Endothelial cell (in vitro differentiated cells): Measurements from ENCODE around the gene DSCAML1. TPM values are rescaled to one million over a fixed set of nuclear protein-coding genes. Genes with fewer than 3 reads are reported as not detected.

ENCODE experiments used
- DNase-seq: peaks from one replicate; pipeline ENCODE4 v3.0.0; 2021; ENCODE audit warnings: low spot score
- H3K27ac Mint-ChIP-seq: one replicate; pipeline ENCODE4 v1.8.0; 2021; ENCODE audit warnings: mixed read lengths, inconsistent platforms; ENCODE audit not compliant: unreplicated experiment
- H3K27me3 Mint-ChIP-seq: one replicate; pipeline ENCODE4 v1.8.0; 2021; ENCODE audit warnings: mild to moderate bottlenecking, moderate library complexity, mixed read lengths, inconsistent platforms; ENCODE audit not compliant: unreplicated experiment
- H3K36me3 Mint-ChIP-seq: one replicate; pipeline ENCODE4 v1.8.0; 2021; ENCODE audit warnings: mild to moderate bottlenecking, low read depth, mixed read lengths, inconsistent platforms; ENCODE audit not compliant: unreplicated experiment
- H3K4me1 Mint-ChIP-seq: one replicate; pipeline ENCODE4 v1.8.0; 2021; ENCODE audit warnings: mild to moderate bottlenecking, mixed read lengths, inconsistent platforms; ENCODE audit not compliant: unreplicated experiment
- H3K4me3 Mint-ChIP-seq: one replicate; pipeline ENCODE4 v1.8.0; 2021; ENCODE audit warnings: mild to moderate bottlenecking, mixed read lengths, inconsistent platforms; ENCODE audit not compliant: unreplicated experiment
- H3K9me3 Mint-ChIP-seq: one replicate; pipeline ENCODE4 v1.8.0; 2021; ENCODE audit warnings: mixed read lengths, inconsistent platforms; ENCODE audit not compliant: unreplicated experiment
- total RNA-seq: library from RNA; stranded (reverse); fragmentation: NEBNext Ultra II Directional; extraction: Animal tissue kit (Norgen Biotek cat#: 25700); gene quantifications from one replicate; pipeline ENCODE4 v1.2.1, GENCODE V29; 2021; ENCODE audit not compliant: unreplicated experiment
- TF ChIP-seq, protein P1 (sequence below): fragments of 200-600 bp; sonication (generic); IDR thresholded peaks from one replicate; pipeline ENCODE4 v1.5.0; 2021; ENCODE audit warnings: antibody characterized with exemption; ENCODE audit not compliant: unreplicated experiment

Gene DSCAML1
- total RNA-seq, 1 donor from 2014 or later = 3.8 TPM

DNA sequence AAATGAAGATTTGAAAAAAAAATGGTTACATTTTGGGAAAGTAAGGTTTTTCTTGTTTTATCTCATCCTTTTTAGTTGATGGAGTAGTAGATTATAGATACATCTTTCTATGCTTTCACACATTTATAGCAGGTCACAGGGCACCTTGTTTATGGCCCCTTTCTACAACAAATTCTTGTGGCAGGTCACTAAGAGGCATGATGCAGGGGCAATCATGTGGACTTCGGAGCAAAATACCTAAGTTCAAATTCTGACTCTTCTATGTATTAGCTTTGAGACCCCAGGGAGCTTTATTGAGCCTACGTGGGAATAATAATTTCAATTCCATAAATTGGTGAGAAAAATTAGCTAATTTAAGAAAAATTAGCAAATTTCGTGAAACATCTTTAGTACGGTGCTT, 177.4 kb downstream of the DSCAML1 start:
- H3K4me1 Mint-ChIP-seq = no peaks in the 10 kb centered on the region
- no peak for DNase-seq
- H3K27ac Mint-ChIP-seq = no peak overlapping the region
- H3K9me3 Mint-ChIP-seq = no peaks in the 10 kb centered on the region
- no peak overlapping the region for H3K4me3 Mint-ChIP-seq
- TF ChIP-seq, protein P1, sequence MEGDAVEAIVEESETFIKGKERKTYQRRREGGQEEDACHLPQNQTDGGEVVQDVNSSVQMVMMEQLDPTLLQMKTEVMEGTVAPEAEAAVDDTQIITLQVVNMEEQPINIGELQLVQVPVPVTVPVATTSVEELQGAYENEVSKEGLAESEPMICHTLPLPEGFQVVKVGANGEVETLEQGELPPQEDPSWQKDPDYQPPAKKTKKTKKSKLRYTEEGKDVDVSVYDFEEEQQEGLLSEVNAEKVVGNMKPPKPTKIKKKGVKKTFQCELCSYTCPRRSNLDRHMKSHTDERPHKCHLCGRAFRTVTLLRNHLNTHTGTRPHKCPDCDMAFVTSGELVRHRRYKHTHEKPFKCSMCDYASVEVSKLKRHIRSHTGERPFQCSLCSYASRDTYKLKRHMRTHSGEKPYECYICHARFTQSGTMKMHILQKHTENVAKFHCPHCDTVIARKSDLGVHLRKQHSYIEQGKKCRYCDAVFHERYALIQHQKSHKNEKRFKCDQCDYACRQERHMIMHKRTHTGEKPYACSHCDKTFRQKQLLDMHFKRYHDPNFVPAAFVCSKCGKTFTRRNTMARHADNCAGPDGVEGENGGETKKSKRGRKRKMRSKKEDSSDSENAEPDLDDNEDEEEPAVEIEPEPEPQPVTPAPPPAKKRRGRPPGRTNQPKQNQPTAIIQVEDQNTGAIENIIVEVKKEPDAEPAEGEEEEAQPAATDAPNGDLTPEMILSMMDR = no peak
- peaks cover 2% of the 10 kb centered on the region for H3K27me3 Mint-ChIP-seq
- H3K36me3 Mint-ChIP-seq = no peaks in the 10 kb centered on the region

DNA sequence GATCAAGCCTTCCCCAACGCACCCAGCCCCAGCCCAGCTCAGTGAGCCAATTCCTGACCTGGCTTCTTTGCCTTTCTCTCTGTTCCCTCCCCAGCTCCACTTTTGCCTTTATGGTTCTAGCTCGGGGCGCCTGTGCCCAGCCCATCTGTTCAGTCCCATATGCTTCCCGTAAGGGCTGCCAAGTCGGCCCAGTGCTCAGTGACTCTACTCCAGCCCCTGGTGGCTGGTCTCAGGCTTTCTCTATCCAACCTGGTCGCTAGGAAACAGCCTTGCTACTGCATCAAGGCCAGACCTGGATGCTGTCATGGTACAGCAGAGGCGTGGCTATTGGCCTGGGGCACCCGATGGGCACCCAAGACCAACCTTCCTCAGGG, 178.0 kb downstream of the DSCAML1 start:
- TF ChIP-seq, protein P1 = peak; percentile 24
- peak; percentile 14 for DNase-seq
- no peaks in the 10 kb centered on the region for H3K4me1 Mint-ChIP-seq
- H3K27ac Mint-ChIP-seq = no peak overlapping the region
- H3K27me3 Mint-ChIP-seq = peaks cover 2% of the 10 kb centered on the region
- H3K4me3 Mint-ChIP-seq = no peak overlapping the region
- H3K9me3 Mint-ChIP-seq = no peaks in the 10 kb centered on the region
- no peaks in the 10 kb centered on the region for H3K36me3 Mint-ChIP-seq

DNA sequence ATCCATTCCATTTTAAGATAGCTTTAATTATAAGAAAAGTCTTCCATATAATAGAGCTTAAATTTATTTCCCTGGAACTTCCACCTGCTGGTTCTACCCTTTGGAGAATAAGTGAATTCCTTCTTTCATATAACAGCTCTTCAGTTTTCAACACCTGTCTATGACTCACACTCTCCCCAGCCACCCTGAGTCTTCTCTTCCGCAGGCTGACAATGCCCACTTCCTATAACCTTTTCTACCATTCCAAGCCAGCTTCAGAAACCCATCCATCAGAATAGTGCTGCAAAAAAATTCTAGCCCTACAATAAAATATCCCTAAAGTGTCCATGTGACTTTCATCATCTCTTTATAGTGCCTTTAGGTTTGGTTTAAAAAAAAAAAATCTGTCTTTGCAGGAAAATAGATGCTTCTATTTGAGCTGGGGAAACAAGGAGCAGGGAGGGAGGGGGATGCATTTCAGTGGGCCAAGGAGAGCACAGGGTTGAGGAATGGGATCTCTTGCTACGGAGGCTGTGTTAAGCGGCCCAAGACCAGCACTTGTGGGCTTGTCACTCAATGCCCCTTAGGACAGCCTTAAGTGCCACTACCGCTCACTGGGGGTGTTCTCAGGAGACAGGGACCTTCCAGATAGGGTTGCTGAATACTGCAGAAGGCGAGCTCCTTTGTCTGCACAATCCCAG, 178.6 kb downstream of the DSCAML1 start:
- no peaks in the 10 kb centered on the region for H3K36me3 Mint-ChIP-seq
- no peaks in the 10 kb centered on the region for H3K4me1 Mint-ChIP-seq
- DNase-seq = no peak
- no peak overlapping the region for H3K4me3 Mint-ChIP-seq
- TF ChIP-seq, protein P1 = no peak
- no peaks in the 10 kb centered on the region for H3K9me3 Mint-ChIP-seq
- no peak overlapping the region for H3K27ac Mint-ChIP-seq
- peaks cover 2% of the 10 kb centered on the region for H3K27me3 Mint-ChIP-seq

DNA sequence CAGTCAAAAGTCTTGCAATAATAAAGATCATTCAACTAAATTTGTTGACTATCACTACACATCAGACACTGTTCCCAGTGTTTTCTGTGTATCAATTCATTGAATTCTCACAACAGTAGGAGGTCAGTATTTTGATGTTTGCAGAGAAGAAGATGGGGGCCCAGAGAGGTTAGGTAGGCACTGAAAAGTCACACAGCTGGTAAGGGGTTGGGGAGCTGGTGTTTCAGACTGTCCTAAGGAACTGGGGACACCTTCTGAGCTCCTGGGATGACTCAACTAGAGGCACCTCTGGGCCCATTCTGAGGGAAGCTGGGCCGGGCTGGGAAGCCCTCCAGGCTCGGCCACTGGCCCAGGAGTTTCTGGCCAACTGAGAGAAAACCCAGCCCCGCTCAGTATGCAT, 180.0 kb downstream of the DSCAML1 start:
- no peaks in the 10 kb centered on the region for H3K9me3 Mint-ChIP-seq
- TF ChIP-seq, protein P1 = no peak
- no peak for DNase-seq
- H3K4me1 Mint-ChIP-seq = no peaks in the 10 kb centered on the region
- H3K36me3 Mint-ChIP-seq = no peaks in the 10 kb centered on the region
- H3K27ac Mint-ChIP-seq = no peak overlapping the region
- no peak overlapping the region for H3K4me3 Mint-ChIP-seq
- peaks cover 2% of the 10 kb centered on the region for H3K27me3 Mint-ChIP-seq

DNA sequence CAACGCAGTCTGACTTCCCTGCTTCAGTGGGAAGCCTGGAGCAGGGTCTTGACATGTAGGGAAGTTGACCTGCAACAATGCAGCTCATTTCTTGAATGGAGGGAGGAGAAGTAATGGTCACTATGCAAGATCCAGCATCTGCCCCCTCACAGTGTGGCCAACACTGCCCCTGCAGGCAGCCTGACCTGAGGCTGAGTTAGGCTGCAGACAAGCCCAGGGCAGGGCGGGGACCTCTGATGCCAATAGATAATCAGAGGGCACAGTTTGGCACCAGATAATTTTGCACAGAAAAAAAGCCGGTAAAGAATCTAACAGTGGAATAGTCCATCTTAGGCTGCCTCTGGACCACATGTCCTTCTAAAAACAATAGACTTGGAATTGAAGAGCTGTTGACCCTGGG, 182.3 kb downstream of the DSCAML1 start:
- DNase-seq = no peak
- H3K27ac Mint-ChIP-seq = no peak overlapping the region
- peaks cover 3% of the 10 kb centered on the region for H3K4me1 Mint-ChIP-seq
- no peaks in the 10 kb centered on the region for H3K9me3 Mint-ChIP-seq
- H3K4me3 Mint-ChIP-seq = no peak overlapping the region
- no peaks in the 10 kb centered on the region for H3K36me3 Mint-ChIP-seq
- peaks cover 2% of the 10 kb centered on the region for H3K27me3 Mint-ChIP-seq
- TF ChIP-seq, protein P1 = no peak
